ENCODE results near the gene MAP6D1. TPM values are rescaled to one million over a fixed set of nuclear protein-coding genes. Genes with fewer than 3 reads are reported as not detected.
A peak's percentile ranks its signal among the peaks of the same experiment; 100 is the strongest.
"Not testable (repeated sequence)": the region's sequence is repeated elsewhere in the genome, so short reads cannot be mapped to it uniquely, and the experiment has no call there.

The MAP6D1 gene
- polyA plus RNA-seq, 1 donor = 44.8 TPM

DNA sequence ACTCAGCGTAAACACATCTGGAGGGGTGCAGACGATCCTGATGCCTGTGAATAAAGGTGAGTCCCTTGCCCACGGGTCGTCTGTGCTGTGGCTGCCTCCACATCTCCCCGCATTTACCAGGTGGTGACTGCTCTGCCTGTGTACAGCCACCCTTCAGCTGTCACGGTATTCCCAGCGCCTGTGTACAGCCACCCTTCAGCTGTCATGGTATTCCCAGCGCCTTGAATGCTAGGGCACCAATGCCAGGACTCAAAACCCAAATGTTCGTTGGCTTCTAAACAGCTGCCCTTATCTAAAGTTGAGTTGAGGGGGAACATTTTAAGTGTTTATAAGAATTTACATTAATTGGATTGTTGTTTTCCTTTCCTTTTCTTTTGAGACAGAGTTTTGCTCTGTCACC is 27.4 kb downstream of the MAP6D1 start:
- no peak for DNase-seq

DNA sequence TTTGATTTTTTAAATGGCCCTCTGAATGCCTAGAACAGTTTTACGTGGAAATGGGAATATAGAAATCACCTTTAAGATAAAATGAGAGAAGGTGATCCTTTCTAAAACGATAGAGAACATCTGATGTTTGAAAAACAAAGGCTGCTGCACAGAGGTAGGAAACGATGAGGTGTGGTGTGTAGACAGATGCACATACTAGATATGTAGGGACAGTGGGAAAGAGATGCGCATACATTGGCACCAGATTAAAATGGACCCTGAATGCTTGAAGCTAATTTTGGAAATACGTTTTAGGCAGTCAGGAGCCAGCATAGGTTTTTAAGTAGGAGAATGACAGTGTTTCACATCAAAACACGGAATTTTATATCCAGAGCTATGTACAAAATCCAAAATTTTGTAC is 29.0 kb downstream of the MAP6D1 start:
- no peak for DNase-seq

DNA sequence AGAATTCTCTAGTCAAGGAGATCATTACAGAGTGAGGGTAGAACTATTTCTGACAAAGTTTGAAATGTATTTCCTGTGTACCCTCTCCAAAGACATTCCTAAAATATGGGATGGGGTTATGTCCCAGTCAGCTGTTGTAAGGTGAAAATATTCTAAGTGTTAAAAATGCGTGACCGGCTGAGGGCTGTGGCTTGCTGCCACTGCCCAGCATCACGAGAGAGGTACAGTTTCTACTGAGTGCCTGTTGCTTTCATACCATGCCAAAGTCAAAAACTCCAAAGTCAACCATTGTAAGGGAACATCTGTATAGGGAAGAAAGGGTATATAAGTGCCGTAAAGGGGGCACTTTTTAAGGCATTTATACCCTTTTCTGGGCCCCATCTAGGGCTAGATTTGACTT is 30.9 kb downstream of the MAP6D1 start:
- DNase-seq = no peak

DNA sequence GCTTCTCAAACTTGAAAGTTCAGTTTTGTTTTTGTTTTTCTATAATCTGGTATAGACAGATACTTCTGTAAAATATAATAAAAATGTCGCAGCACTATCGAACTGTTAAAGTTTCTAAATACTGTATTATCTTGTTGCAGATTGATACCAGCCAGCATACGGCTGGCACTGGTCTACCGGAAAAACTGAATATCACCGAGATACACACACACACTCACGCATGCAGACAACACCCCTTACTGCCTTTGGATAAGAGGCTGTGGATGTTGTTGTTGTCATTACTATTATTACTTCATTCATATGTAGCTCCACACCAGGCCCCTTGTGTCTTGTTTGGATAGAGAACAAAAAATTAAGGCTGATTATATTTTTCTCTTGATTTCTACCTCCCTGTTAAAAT is 32.4 kb downstream of the MAP6D1 start:
- DNase-seq = no peak

DNA sequence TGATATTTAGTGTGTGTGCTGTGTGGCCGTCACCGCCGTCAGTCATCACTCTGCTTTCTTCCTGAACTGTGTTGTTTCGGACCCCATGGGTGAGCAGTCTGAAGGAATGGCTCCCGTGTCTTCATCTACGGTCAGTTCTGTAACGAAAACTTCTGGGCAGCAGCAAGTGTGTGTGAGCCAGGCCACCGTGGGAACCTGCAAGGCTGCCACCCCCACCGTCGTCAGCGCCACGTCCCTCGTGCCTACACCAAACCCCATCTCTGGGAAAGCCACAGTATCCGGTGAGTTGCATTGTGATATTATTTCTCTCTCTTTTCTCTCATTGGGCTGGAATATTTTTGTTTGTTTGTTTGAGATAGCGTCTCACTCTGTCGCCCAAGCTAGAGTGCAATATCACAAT is 34.7 kb downstream of the MAP6D1 start:
- DNase-seq = no peak

DNA sequence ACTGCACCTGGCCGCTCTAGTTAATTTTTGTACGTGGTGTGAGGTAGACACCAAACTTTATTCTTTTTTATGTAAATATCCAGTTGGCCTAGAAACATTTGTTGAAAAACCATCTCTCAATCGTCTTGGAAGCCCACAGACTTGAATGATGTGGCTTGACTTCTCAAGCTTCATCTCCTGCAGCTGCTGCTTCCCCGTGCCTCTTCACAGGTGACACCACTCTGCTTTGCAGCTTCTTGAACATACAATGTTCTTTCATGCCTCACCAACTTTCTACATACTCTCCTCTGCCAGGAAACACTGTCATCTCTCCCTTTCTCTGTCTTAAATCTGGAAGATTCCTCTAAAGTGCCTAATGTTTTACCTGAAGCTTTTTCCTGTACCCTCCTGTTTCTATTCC is 35.6 kb downstream of the MAP6D1 start:
- no peak for DNase-seq

DNA sequence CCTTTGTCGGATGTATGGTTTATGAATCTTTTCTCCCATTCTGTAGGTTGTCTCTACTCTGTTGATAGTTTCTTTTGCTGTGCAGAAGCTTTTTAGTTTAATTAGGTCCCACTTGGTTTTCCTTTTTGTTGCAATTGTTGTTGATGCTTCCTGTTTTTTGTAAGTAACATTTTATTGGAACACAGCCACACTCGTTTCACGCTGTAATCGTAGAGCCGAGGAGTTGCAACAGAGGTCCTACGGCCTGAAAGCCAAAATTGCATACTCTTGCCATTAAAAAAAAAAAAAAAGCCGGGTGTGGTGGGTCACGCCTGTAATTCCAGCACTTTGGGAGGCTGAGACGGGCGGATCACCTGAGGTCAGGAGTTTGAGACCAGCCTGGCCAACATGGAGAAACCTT is 40.9 kb downstream of the MAP6D1 start:
- DNase-seq = not testable (repeated sequence)

DNA sequence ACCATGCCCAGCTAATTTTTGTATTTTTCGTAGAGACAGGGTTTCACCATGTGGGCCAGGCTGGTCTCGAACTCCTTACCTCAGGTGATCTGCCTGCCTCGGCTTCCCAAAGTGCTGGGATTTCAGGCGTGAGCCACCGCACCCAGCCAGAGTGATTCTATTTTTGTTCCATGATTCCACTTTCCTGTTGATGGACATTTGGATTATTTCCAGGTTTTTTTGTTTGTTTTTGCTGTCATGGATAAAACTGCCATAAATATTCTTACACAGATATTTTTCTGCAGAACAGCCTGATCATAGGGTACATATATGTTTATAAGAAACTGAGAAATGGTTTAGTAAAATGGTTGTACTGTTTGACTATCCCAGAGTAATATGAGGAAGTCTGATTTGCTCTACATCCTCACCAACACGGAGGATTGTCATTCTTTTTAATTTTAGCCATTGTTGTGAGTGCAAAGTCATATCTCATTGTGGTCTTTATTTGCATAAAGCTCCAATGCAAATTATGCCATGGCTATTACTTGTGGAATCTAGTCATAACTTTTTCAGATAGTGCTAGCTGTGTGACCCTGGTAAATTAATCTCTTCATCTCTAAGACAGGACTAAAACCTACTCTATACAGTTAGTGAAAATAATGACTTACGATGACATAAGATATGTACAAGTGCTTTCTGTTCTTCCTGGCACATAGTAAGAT is 42.7 kb downstream of the MAP6D1 start:
- no peak for DNase-seq

DNA sequence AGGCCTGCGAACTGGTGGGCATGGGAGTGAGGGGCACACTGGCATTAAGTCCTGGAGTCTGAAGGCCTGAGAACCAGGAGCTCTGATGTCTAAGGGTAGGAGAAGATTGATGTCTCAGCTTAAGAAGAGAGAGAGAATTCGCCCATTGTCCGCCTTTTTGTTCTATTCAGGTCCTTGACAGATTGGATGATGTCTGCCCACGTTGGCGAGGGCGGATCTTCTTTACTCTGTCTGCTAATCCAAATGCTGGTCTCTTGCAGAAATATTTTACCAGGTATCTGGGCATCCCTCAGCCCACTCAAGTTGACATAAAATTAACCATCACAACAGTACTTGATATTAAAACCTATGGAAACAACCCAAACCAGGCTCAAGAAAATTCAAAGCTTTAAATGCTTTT is 44.1 kb downstream of the MAP6D1 start:
- DNase-seq = no peak

DNA sequence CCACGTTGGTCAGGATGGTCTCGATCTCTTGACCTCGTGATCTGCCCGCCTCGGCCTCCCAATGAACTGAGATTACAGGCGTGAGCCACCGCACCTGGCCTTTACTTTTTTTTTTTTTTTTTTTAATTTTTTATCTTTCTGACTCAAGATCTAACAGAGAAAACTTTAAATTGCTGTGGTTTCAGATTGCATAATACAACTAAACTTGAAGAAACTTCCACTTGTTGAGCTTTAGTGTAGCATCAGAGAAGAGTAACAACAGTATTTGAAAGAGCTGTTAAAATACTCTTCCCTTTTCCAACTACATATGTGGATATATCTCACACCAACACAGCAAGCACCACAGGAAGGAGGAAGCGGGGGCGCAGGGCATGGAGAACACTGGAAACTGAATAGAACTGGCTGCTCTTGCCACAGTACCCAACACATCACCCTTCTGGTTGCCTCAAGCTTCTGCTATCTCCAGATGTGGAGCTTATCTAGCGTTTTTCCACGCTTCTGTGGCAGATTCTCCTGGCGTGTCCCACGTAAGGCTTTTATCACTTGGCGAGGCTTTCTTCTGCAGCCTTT is 45.4 kb downstream of the MAP6D1 start:
- DNase-seq = no peak

DNA sequence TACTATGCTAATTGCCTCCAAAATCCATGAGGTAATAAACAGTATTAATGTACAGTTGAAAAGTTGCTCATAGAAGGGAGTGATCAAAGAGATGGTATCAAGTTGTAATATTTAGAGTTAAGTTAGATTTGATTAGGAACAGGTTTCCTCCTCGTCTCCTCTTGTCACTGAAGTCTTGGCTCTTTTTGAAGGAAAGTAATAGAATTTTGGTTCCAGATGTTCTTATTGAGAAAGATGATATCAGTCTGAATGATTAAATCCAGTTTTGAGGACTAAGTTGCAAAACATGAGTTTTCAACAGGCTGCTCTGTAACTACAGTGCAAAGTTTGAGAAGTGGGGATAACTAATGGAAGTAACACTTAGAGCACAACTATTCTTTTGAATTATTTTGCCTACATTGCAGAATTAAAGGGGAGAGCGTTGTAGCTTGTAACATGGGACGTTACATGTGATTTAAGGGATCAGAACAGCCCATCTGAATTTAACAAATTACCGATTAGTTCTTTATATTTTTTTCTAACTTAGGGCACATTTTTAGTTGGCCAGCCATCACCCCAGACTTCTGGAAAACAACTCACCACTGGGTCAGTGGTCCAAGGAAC is 48.3 kb downstream of the MAP6D1 start:
- DNase-seq = no peak

DNA sequence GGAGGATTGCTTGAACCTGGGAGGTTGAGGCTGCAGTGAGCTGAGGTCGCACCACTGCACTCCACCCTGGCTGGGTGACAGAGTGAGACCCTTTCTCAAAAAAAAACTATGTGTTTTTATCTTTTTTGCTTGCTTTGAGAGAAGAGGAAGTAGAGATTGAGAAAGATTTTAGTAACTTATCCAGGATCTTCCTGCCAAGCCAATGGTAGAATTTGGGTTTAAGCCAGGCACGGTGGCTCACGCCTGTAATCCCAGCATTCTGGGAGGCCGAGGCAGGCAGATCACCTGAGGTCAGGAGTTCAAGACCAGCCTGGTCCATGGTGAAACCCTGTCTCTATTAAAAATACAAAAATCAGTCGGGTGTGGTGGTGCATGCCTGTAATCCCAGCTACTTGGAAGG is 48.9 kb downstream of the MAP6D1 start:
- DNase-seq = not testable (repeated sequence)

DNA sequence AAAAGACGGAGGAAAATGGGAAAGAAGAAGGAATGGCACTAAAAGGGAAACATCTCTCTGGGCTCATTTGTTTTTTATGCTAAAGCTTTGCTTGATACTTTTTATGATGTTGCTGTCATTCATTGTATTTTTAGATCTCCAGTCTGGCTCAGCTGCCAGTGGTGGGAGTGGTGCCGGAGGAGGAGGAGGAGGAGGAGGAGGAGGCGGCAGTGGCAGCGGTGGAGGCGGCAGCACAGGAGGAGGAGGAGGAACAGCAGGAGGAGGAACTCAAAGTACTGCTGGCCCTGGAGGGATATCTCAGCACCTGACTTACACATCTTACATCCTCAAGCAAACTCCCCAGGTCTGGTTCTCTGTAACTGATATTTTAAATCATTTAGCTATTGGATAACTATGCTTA is 49.6 kb downstream of the MAP6D1 start:
- DNase-seq = no peak

DNA sequence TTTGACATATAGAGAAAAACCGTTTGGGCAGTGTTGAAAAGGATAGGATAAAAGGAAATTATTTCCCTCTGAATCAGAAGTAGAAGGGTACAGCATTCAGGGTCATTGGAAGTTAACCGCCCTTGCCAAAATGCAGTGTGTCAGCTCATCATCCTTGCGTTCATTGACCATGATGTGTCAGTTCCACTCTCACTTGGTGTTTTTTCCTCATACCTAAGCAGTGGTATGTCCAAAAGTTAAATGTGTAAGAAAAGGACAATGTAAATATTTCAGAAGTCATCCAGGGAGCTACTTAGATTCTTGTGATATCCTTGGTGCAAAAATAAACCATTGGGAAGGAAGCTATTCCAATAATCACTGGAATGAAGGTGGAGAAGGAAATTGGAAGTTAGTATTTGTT is 50.7 kb downstream of the MAP6D1 start:
- no peak for DNase-seq

DNA sequence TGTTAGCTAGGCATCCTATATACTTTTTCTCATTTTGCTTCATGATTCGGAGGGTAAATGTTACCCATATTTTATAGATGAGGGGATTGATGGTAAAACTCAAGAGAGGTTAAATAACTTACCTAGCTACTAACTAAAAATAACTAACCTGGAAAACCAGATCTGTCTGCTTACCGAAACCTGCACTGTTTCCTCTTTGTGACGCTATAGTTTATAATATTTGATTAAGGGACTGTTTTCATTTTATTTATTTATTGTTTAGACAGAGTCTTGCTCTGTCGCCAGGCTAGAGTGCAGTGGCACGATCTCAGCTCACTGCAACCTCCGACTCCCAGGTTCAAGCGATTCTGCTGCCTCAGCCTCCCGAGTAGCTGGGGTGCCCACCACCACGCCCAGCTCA is 55.9 kb downstream of the MAP6D1 start:
- no peak for DNase-seq

DNA sequence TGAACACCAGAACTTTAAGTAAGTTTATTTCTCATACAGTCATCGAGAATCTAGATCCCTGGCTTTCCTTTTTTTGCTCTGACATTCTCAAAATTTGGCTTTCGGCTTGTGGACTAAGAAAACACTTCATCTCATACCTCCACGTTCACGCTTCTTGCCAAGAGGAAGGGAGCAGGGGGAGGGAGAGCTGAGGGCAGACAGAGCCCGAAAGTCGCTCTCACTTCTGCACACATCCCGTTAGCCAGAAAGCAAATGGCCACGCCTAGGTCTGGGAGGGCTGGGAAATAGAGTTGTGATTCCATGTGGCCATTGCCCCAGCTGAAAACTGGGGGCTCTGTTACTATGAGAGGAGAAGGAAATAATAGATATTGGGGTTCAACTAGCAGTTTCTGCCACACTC is 57.3 kb downstream of the MAP6D1 start:
- DNase-seq = no peak

DNA sequence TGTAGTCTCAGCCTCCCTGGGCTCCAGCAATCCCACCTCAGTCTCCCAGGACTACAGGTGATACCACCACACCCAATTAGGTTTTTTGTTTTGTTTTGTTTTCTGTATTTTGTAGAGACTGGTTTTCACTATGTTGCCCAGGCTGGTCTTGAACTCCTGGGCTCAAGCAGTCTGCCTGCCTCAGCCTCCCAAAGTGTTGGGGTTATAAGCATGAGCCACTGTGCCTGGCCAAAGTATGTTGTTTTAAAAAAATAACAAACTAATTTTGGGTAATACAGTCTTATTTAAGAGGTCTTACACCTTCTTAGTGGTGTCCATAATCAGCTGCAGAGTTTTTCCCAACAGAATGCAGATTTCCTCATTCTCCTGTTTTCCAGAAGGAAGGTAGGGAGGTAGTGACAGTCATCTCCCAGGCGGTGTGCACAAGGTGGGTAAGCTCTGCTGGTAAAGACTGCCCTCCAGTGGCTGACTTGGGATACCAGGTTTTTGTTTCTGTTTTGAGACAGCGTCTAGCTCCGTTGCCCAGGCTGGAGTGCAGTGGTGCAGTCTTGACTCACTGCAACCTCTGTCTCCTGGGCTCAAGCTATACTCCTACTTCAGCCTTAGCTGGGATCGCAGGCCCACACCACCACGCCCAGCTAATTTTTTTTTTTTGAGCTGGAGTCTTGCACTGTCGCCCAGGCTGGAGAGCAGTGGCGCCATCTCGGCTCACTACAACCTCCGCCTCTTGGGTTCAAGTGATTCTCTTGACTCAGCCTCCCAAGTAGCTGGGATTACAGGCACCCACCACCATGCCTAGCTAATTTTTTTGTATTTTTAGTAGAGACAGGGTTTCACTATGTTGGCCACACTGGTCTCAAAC is 58.4 kb downstream of the MAP6D1 start:
- peak; percentile 54 for DNase-seq

DNA sequence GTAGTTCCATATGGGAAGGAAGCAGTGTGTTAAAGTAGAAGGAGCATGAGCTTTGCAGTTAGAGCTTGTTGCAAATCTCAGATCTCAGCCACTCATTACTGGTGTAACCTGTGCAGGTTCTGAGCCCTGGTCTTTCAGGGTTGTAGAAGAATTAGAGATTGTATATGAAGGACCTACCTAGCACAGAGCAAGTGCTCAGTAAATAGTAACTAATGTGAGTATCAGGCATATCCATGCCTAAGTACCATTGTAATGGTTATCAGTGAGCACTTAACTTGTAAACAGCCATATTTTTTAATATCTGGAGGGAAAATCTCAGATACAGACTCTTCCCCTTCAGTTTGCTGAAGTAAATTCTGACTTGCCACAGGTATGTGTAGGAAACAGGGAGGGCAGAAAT is 59.3 kb downstream of the MAP6D1 start:
- DNase-seq = no peak

Other genes with a start within 250 kb of the MAP6D1 start
- 37.0 TPM for gene KLHL24, start 190.0 kb downstream of the MAP6D1 start, polyA plus RNA-seq (ENCODE audit: insufficient read length)
- 32.8 TPM for gene YEATS2, start 127.8 kb downstream of the MAP6D1 start, polyA plus RNA-seq (ENCODE audit: insufficient read length)
- gene PARL, start 59.3 kb upstream of the MAP6D1 start, polyA plus RNA-seq (ENCODE audit: insufficient read length) = 35.5 TPM
- 28.1 TPM for gene ABCC5, start 192.3 kb upstream of the MAP6D1 start, polyA plus RNA-seq (ENCODE audit: insufficient read length)
- gene HTR3D, start 206.2 kb upstream of the MAP6D1 start, polyA plus RNA-seq (ENCODE audit: insufficient read length) = not detected
- not detected for gene HTR3C, start 227.5 kb upstream of the MAP6D1 start, polyA plus RNA-seq (ENCODE audit: insufficient read length)

All from hindlimb muscle (tissue), 1 donor.